ENCODE measurements around the gene PANX3. TPM values are rescaled to one million over a fixed set of nuclear protein-coding genes. Genes with fewer than 3 reads are reported as not detected.

The PANX3 gene
- total and polyA plus RNA-seq, 10 of the 15 experiments (the other 5 are each of a cell fraction or from before 2014, with no cell fraction given): not detected

GRCh38 chr11:124669193-124669592 is 58.0 kb downstream of the PANX3 start:
- ATAC-seq: peak; percentile 57
- DNase-seq (ENCODE audit: low read depth, low spot score): no peak
- no TSS peak for BruUV-seq (replicated peaks)
- H3K9ac ChIP-seq (ENCODE audit: control insufficient read depth, insufficient read depth, low read length): no peak overlapping the region
- CTCF ChIA-PET: interaction anchor here (0.6 to 7.1 kb wide), 35 partner anchors 10 to 473 kb away, joined by 3 to 190 read pairs (median 5); partner anchors contain the start of genes ESAM, NRGN and TBRG1
- no peaks in the 10 kb centered on the region for H3K79me2 ChIP-seq (ENCODE audit: control insufficient read depth, insufficient read depth, low read length)
- no peaks in the 10 kb centered on the region for H3K27me3 ChIP-seq (replicated peaks in 1 of 2; ENCODE audit: control insufficient read depth in 2 of 2, insufficient read depth in 2 of 2, low read length in 1 of 2)
- no peak overlapping the region for H3K4me3 ChIP-seq
- POLR2A ChIA-PET: interaction anchor here (0.6 to 1.0 kb wide), 2 partner anchors 119 to 125 kb away, joined by 3 read pairs; no protein-coding TSS in a partner anchor
- in situ Hi-C loops (cut with MboI): no loop called here
- no peak overlapping the region for H2AFZ ChIP-seq (ENCODE audit: control insufficient read depth, low read depth, low read length)
- RAD21 ChIA-PET (ENCODE audit: unreplicated experiment): interaction anchor here (0.5 to 4.0 kb wide), 18 partner anchors 10 to 430 kb away, joined by 3 to 67 read pairs (median 6); partner anchors contain the start of genes ESAM, MSANTD2 and NRGN
- H3K27ac ChIP-seq (ENCODE audit: control insufficient read depth, insufficient read depth): no peak overlapping the region
- H3K36me3 ChIP-seq (ENCODE audit: control insufficient read depth in 2 of 2, insufficient read depth in 2 of 2, low read length in 1 of 2): no peaks in the 10 kb centered on the region
- H3K9me3 ChIP-seq (replicated peaks; ENCODE audit: control insufficient read depth, insufficient read depth, low read length): no peaks in the 10 kb centered on the region
- intact Hi-C loops (cut with micrococcal nuclease; ENCODE audit: unreplicated experiment): loop anchor here (1.0 kb wide), 3 partner anchors 94 to 168 kb away; no protein-coding TSS in a partner anchor
- 20% methylated on average over 8 of the region's 8 CpGs for WGBS (ENCODE audit: insufficient coverage, insufficient replicate concordance, low lambda C conversion rate, missing lambda C conversion rate)
- H4K20me1 ChIP-seq (ENCODE audit: control insufficient read depth, insufficient read depth): no peaks in the 10 kb centered on the region
- peaks cover 7% of the 10 kb centered on the region for H3K4me1 ChIP-seq (ENCODE audit: control insufficient read depth, insufficient read depth, low read length)
- FAIRE-seq: peak; percentile 80
- no peak overlapping the region for H3K4me2 ChIP-seq (ENCODE audit: control insufficient read depth, insufficient read depth)
- SMC1A ChIA-PET (ENCODE audit: uncharacterized antibody, unreplicated experiment): interaction anchor here (0.6 to 6.5 kb wide), 24 partner anchors 8 to 189 kb away, joined by 3 to 93 read pairs (median 5); partner anchors contain the start of genes ESAM, MSANTD2 and NRGN
- TF ChIP-seq ESRRA (IDR thresholded peaks at IDR 0.05; ENCODE audit: low read length): peak; percentile 84
- no peak for TF ChIP-seq SREBF2 (IDR thresholded peaks at IDR 0.05; ENCODE audit: low read length)
- TF ChIP-seq RAD21 (IDR thresholded peaks at IDR 0.05; ENCODE audit: insufficient read depth, low read depth, low read length): peak; percentile 88
- TF ChIP-seq MLLT1 (IDR thresholded peaks at IDR 0.05): no peak
- no peak for TF ChIP-seq IRF5 (IDR thresholded peaks at IDR 0.05; ENCODE audit: borderline replicate concordance)
- no peak for TF ChIP-seq BMI1 (IDR thresholded peaks at IDR 0.05; ENCODE audit: borderline replicate concordance)
- TF ChIP-seq ZNF207 (IDR thresholded peaks at IDR 0.05; ENCODE audit: borderline replicate concordance): no peak
- TF ChIP-seq HSF1 (IDR thresholded peaks at IDR 0.05; ENCODE audit: low read depth, low read length): no peak
- TF ChIP-seq PAX8 (IDR thresholded peaks at IDR 0.05): no peak
- TF ChIP-seq GATAD2B (conservative IDR thresholded peaks at IDR 0.05; ENCODE audit: low read depth): no peak
- no peak for TF ChIP-seq ATF7 (IDR thresholded peaks at IDR 0.05; ENCODE audit: low read depth)
- 0 out of 2 replicates have a peak, but pooled peaks have one; percentile 45 for TF ChIP-seq YY1 (IDR thresholded peaks at IDR 0.05; ENCODE audit: low read depth, low read length)
- no peak for TF ChIP-seq PAX5 (IDR thresholded peaks at IDR 0.05; ENCODE audit: borderline replicate concordance, low read depth, low read length)
- TF ChIP-seq ZNF217 (IDR thresholded peaks at IDR 0.05): no peak
- no peak for TF ChIP-seq CHD1 (IDR thresholded peaks at IDR 0.05; ENCODE audit: low read depth, low read length)
- peak; percentile 81 for TF ChIP-seq NR2F1 (conservative IDR thresholded peaks at IDR 0.05)
- TF ChIP-seq CTCF (IDR thresholded peaks at IDR 0.05 in 2 of 3, conservative IDR thresholded peaks at IDR 0.05 in 1 of 3; ENCODE audit: control insufficient read depth in 2 of 3, extremely low read depth in 1 of 3, insufficient read depth in 1 of 3, low read depth in 3 of 3, low read length in 3 of 3): peak; percentile 66 to 78 (median 74)
- TF ChIP-seq POU2F2 (IDR thresholded peaks at IDR 0.05; ENCODE audit: borderline replicate concordance, low read depth, low read length): peak; percentile 85; the same call in 2 of the 3 replicates

Data from GM12878 (cell line).